GM21576 (cell line): ENCODE results near the gene SPECC1.
"Not testable (repeated sequence)": the region's sequence is repeated elsewhere in the genome, so short reads cannot be mapped to it uniquely, and the experiment has no call there.

Source experiments
- ATAC-seq: cut with Tn5 transposase; IDR thresholded peaks from one replicate; pipeline ENCODE4 v1.9.1; 2021; ENCODE audit warnings: mild to moderate bottlenecking, moderate library complexity; ENCODE audit not compliant: unreplicated experiment

Gene SPECC1

DNA sequence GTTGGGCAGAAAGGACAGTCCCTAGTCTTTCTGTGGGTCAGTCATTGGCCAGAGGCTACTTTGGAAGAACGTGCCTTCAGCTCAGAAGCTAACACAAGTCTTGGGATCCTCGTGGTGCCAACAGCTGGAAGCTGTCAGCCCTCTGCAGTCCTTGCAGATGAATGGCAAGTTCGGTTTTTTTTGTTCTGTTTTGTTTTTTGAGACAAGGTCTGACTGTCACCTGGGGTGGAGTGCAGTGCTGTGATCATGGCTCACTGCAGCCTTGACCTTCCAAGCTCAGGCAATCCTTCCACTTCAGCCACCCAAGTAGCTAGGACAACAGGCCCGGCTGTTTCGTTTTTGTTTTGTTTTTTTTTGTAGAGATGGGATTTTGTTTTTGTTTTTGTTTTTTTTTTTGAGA lies 149.4 kb downstream of the SPECC1 start:
- no peak for ATAC-seq

DNA sequence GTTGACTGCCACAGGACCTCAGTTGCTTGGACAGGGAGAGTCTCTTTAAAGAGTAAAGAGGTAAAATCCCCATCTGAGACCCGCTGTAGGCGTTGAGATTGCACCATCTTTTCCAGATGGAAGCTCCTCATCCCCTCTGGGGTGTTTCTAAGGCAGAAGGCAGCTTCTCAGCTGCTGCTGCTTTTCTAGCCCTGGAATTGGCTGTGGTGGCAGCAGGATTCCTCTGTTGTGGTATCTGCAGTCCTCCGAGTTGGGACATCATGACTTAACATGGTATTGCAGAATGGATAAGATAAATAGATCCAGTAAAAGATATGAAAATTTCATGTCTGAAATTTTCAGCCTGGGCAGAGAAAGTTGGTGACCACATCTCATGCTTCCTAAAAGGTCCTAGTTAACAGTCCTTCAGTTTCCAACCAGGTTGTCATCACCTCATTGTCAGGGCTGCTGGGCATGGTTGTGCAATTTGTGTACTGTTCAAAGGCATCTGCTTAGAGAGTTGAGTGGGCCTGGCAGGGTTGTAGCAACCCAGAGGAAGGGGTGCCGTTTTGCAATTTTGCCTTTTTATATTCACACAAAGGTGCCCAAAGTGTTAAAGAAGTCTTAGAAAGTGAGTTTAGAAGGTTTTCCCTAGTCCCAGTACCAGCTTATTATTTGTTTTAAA lies 150.4 kb downstream of the SPECC1 start:
- ATAC-seq: no peak

DNA sequence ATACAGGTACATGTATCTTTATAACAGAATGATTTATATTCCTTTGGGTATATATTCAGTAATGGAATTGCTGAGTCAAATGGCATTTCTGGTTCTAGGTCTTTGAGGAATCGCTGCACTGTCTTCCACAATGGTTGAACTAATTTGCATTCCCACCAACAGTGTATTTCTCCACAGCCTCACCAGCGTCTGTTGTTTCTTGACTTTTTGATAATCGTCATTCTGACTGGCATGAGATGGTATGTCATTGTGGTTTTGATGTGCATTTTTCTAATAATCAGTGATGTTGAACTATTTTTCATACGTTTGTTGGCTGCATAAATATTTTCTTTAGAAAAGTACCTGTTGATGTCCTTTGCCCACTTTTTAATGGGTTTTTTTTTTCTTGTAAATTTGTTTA lies 156.4 kb downstream of the SPECC1 start:
- not testable (repeated sequence) for ATAC-seq

DNA sequence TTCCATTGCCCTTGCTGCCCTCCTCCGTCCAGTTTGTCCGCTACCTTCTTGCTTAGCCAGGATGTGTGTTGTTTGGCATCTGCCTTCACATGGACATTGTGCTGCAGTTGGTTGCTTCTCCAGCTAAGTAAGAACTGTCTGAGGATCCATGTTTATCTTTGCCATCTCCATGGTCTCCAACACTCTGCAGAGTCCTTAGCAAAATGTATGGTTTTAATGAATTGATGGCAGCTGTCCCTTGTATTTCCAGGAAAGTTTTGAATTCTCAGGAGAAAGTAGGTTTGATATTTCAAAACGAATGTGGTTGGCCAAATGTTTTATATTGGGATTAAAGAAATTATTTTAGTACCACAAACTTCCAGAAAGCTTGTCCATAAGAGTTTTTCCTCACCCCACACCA lies 160.9 kb downstream of the SPECC1 start:
- ATAC-seq: no peak

DNA sequence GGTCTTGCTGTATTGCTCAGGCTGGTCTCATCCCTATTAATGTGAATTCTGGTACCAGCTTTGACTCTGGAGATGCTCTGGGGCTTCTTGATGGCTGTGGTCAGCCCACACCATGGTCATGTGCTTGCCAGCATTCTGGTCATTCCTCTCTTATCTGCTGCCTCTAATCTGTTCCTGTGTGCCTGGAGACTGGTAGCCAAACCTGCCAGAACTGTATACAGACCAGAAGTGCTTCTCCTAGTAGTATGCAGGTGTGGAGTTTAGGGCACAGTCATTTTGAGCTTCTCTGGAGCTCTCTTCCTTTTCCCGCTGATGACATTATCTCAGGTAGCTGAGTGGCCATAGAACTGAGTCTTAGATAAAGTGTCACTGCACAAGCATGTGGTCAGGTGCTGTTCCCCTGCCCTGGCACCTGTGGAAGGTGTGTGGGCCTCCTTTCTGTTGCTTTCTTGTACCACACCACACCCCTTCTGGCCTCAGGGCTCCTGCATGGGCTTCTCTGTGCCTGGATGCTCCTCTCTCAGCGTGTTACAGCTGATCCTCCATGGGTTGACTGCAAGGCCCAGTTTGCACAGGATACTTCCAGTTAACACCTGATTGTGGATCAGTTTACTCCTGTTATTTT lies 162.7 kb downstream of the SPECC1 start:
- no peak for ATAC-seq

DNA sequence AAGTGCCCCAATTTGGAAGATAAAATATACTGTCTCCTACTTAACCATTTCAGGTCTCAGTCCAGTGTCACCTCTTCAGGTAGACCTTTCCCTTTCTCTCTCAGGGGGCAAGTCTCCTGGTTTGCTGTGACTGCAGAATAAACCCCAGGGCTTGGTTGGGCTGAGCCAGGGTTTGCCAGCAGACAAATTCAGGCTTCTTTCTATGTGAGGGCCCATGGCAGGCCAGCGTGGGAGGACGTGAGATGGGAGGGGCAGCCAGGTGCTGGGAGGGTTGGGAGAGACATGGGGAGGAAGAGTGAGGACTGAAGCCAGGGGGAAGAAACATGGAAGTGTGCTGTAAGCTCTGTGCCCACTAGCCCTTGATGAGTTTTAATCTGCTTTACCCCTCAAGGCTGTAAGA lies 163.2 kb downstream of the SPECC1 start:
- ATAC-seq: no peak

DNA sequence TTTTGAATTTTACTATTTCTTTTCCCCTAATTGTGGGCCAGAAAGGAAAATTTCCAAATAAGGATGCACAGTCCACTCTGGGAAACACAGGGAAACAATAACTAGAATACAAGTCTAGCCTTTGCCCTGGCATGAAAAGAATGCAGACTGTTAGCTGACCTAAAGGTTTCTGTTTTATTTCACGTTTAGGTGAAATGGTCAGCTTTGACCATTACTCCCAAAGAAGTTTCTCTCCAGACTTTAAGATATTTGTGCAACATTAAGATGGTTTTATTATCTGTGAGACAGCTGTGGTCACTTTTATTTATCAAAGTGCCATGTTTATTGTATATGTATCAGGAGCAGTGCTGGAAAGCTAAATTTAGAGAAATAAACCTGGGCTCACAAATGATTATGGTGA lies 163.9 kb downstream of the SPECC1 start:
- no peak for ATAC-seq

DNA sequence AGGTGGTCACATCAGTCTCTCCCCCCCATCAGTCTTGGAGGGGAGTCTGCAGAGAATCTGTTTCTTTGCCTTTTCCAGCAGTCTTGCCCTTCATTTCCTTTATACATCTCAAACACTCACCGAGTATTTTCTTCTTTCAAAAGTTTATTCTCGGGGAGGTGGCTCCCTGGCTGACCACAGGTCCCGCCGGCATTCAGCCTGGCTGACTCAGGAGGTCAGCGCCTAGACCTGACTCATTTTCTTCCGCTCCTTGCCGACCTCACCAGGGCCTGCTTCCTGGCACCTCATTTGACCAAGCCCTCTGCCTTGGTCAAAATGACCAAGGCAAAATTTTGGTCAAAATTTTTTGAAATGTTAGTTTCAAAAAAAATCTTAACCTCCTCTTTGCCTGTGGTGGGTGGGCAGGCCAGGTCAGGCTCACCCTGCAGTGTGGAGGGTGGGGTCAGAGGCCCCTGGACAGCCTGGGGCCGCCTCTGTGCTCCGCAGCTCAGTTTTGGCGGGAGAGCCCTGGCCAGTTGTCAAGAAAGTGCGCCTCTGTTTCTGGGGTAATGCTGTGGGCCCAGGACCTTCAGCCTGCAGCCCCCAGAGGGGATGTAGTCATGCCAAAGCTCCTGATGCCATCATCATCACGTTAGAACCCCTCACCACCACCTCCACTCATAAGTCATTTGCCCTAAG lies 165.6 kb downstream of the SPECC1 start:
- no peak for ATAC-seq

DNA sequence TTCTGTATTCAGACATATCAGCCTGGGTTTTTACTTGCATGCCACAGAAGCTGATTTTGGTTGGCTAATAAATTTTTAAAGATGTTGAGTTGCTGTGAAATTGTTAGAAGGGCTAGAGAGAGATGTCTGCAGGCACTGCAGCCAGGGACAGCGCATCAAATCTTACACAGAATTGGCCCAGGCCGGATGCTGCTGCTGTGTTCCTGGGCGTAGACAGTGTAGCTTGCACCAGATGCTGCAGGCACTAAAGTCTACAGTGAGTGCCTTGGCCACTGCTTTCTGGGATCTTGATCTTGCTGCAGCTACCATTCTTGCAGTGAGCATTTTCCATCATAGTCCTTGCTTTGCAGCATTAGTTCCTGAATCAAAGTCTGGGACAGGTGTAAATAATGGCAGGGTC lies 169.9 kb downstream of the SPECC1 start:
- no peak for ATAC-seq

DNA sequence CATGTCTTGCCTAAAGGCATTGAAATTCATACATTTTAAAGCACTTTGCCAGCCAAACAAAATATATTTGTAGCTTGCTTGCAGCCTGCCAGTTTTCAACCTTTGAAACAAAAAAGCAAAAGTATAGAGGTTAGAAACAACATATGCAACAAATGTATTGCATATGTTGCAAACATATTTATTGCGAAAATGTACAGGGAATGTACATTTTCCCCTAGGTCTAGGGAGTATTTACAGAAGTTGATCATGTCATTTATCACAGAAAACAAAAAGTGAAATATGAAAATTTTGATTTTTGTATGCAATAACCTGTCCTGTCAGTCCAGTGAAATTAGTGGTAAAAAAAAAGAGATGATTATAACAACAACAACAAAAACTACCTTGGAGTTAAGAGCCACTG lies 171.5 kb downstream of the SPECC1 start:
- ATAC-seq: no peak

DNA sequence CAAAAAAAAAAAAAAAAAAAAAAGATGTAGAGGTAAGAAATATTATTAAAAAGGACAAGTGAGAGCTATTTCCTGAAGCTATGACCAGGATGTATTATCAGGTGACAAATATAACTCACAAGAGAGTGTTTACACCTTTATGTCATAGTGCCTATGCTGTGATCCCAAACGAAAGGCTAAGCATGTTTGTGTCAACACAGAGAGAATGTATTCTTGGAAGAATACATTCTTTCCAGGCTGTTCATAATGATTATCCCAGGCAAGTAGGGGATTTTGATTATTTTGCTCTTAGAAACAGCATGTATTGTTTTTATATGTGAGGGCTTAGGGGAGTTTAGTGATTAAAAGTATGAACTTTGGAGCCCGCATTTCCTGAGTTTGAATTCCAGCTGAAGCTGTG lies 175.0 kb downstream of the SPECC1 start:
- ATAC-seq: no peak

DNA sequence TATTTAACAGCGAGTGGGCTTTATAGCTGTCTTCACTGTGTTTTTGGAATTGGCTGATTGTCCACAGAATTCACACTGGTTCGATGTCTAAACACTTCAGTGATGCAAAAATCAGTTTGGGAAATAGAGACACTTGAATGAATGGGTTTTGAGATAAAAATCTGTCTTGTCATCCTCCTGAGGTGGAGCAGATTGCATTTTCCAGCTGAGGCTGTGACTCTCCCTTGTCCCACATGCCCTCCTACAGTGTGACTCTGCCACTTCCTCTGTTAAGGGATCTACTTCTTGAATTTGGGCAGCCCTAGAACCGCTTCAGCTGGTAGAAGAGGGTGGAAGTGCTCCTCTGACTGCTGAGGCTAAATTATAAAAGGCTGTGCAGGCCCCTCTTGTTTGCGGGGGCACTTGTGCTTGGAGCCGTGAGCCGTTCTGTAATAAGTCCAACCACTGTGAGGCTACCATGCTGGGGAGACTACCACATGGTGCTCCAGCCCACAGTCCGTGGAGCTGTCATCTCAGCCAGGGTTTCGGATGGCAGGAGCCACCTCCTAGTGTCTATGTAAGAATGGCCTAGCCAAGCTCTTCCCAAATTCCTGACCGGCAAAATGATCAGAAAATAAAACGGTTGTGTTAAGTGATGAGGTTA lies 175.9 kb downstream of the SPECC1 start:
- no peak for ATAC-seq

DNA sequence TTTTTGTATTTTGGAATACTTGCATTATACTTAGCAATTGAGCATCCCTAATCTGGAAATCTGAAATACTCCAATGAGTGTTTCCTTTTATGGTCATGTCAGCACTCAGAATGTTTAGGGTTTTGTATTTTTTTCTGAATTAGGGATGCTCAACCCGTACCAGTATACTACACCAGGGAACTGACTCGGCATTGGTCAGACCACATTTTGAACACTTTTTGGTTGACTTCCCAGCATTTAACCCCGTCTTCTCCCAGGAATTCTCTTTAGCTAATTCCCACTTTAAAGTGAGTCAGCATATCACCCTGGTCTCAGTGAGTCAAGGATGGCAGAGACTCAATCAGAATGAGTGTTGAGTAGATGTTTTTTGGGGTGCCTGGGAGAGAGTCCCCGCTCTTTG lies 177.9 kb downstream of the SPECC1 start:
- ATAC-seq: no peak

DNA sequence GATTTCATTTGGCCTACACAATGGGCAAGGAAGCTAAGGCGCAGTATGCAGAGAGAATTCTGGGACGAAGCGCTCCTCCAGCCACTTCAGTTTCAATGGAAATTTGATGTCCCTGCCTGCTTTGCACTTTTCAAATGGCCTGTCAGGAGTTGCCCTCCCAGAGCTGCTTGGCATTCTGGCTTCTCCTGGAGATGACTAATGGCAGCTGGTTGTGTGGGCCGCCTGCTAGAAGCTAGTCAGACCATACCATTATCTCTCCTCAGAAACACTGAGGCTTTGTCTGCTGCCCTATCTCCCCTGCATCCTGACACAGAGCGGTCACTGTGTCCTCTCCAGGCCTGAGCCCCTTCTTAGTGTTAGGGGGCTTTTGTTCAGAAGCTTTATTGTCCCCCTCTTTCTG lies 180.1 kb downstream of the SPECC1 start:
- no peak for ATAC-seq

DNA sequence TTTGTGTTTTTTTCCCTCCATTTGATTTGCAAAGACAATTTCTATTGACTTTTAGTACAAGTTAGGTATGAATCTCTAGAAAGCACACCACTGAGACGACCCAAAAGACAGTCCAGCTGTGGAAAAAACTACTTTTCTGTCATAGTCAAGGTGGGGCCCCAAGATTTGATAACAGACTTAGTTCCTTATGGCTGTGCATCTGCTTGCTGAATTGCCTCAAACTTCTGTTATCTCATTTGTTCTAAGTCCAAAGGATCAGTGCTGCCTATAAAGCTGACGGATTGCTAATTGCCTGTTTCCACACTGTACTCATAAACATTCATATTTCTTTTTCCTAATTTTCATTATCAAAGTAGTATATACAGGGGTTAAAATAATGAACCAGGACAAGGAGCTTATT lies 180.8 kb downstream of the SPECC1 start:
- ATAC-seq: no peak

DNA sequence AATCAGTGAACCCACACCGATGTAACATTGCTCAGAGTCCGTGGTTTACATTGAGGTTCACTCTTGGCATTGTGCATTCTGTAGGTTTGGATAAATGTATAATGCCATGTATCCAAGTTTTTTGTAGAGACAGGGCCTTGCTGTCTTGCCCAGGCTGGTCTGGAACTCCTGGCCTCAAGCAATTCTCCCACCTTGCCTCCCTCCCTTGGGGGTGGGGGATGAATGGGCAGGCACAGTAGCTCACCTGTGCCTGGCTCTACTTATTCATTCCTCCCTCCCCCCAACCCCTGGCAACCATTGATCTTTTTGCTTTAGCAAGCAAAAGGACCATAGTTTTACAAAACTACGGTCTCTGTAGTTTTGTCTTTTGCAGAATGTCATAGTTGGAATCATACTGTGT lies 181.4 kb downstream of the SPECC1 start:
- no peak for ATAC-seq

DNA sequence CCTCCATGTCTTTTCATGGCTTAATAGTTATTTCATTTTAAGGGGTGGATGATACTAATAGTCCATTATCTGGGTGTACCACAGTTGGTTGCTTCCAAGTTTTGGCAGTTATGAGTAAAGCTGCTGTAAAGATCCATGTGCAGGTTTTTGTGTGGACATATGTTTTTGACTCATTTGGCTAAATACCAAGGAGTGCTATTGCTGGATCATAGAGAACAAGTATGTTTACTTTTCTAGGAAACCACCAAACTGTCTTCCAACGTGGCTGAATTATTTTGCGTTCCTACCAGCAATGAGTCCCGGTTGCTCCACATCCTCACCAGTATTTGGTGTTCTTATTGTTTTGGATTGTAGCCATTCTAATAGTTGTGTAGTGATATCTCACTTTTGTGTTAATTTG lies 181.9 kb downstream of the SPECC1 start:
- no peak for ATAC-seq

DNA sequence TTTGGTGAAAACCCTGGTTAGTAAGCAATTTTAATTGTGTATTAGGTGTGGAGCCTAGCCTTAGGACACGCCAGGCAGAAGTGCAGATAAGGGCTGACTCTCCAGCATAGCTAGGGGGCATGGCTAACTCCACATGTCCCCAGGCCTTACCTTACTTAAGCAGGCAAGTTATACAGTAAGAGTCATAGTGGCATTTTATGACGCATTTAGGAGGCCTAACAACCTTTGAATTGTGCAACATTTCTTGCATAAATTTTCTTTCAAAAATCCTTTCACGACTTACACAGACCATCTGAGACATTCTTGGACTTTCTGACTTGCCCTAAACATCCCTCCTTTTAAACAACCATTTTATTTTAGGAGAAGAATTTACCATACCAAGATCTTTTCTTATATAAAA lies 187.1 kb downstream of the SPECC1 start:
- ATAC-seq: not testable (repeated sequence)

DNA sequence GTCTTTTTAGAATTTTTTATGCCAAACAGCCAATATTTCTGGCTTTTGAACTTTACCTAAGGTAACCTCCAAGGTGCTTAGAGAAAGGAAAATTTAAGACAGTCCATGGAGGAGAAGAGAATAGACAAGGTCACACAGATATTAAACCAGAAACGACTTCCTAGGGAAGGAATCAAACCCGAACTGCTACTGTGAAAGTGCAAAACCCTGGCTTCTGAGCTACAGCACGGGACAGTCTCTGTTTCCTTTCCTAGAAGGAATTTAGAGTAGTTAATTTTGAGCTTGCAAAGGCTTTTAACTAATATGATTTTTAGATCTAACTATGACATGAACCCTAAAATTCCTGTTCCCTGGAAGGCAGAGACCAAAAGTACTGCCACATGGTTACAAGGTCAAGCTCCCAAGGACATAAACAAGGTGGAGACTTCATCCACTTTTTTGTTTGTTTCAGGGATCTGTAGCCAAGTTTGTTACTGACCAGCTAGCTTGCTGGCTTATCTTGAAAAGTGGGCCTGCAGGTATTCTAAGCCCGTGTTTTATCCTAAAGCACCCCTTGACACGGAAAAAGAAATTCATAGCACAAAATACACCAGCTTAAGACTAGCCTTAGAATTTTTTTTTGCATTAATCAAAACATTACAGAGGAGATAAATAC lies 188.2 kb downstream of the SPECC1 start:
- ATAC-seq: no peak

DNA sequence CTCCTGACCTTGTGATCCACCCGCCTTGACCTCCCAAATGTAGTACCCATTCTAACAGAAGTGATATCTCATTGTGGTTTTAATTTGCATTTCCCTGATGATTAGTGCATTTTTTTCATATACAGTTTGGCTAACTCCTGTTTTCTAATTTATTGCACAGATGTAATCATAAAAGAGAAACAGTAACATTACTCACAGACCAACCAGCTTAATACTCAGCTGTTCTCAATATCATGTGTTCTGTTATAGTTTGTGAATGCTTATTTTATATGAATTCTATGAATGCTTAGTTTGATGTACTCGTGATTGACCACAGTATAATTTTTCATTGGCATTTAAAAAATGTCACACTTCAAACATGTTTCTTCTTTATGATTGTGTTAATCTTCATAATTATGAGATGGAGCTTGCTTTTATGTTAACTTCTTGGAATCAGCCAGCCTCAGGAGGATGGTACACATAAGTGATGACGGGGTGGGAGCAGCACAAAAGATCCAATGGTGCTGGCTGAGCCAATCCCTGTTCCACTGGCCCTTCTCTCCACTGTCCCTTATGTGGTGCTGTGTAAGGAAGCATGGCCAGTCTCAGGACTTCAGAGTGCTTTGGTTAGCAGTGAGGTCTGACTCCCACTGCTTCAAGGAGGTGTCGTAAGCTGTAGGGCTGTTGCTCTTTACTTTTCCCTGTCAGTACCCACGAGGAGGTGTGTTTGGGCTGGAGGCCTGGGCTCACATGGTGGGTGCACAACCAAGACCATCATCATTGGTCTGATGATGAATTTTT lies 191.0 kb downstream of the SPECC1 start:
- no peak for ATAC-seq
